GM19193 (cell line): ENCODE measurements around the gene MAP1A.

Source experiments
- POLR2A ChIP-seq: IDR thresholded peaks from 4 replicates; pipeline ENCODE4 v1.6.1; 2011; ENCODE audit not compliant: insufficient read depth, insufficient read length; ENCODE audit errors: extremely low read depth

The MAP1A gene

DNA sequence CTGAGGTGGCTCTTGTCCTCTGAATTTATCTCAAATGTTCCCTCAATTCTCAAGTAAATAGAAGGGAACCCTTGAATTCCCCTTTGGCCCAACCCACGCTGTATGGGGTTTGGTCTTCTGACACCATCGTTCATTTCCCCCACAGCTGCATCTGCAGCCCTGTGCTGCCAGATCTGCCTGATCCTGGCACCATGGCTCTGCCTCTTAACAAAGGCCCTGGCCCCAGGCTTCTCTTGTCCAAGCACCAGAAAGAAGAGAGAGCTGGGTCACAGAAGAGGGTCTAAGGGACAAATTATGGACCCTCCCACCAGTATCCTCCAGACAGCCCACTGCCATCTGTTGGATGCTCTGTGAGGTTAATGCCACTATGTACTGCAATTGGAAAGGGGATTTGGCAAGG, 1.8 kb downstream of the MAP1A start:
- TF ChIP-seq POLR2A: no peak

- TF ChIP-seq POLR2A: no peak
Measured at GRCh38 chr15:43520138-43520537, 2.7 kb downstream of the MAP1A start.

DNA sequence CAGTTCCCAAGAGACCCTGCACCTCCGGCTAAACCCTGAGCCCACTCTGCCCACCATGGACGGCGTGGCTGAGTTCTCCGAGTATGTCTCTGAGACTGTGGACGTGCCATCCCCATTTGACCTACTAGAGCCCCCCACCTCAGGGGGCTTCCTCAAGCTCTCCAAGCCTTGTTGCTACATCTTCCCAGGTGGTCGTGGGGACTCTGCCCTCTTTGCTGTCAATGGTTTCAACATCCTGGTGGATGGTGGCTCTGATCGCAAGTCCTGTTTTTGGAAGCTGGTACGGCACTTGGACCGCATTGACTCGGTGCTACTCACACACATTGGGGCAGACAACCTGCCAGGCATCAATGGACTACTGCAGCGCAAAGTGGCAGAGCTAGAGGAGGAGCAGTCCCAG, 4.0 kb downstream of the MAP1A start:
- TF ChIP-seq POLR2A: no peak

DNA sequence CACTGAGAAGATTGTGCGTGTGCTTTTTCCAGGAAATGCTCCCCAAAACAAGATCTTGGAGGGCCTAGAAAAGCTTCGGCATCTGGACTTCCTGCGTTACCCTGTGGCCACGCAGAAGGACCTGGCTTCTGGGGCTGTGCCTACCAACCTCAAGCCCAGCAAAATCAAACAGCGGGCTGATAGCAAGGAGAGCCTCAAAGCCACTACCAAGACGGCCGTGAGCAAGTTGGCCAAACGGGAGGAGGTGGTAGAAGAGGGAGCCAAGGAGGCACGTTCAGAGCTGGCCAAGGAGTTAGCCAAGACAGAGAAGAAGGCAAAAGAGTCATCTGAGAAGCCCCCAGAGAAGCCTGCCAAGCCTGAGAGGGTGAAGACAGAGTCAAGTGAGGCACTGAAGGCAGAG, 4.8 kb downstream of the MAP1A start:
- no peak for TF ChIP-seq POLR2A

GRCh38 chr15:43523646-43524045, 6.2 kb downstream of the MAP1A start:
- TF ChIP-seq POLR2A: no peak

GRCh38 chr15:43524254-43524845, 6.9 kb downstream of the MAP1A start:
- no peak for TF ChIP-seq POLR2A

GRCh38 chr15:43525131-43525530, 7.7 kb downstream of the MAP1A start:
- no peak for TF ChIP-seq POLR2A

- TF ChIP-seq POLR2A: no peak
Measured at GRCh38 chr15:43526261-43526930, 9.0 kb downstream of the MAP1A start.

GRCh38 chr15:43527016-43527801, 9.8 kb downstream of the MAP1A start:
- TF ChIP-seq POLR2A: no peak

DNA sequence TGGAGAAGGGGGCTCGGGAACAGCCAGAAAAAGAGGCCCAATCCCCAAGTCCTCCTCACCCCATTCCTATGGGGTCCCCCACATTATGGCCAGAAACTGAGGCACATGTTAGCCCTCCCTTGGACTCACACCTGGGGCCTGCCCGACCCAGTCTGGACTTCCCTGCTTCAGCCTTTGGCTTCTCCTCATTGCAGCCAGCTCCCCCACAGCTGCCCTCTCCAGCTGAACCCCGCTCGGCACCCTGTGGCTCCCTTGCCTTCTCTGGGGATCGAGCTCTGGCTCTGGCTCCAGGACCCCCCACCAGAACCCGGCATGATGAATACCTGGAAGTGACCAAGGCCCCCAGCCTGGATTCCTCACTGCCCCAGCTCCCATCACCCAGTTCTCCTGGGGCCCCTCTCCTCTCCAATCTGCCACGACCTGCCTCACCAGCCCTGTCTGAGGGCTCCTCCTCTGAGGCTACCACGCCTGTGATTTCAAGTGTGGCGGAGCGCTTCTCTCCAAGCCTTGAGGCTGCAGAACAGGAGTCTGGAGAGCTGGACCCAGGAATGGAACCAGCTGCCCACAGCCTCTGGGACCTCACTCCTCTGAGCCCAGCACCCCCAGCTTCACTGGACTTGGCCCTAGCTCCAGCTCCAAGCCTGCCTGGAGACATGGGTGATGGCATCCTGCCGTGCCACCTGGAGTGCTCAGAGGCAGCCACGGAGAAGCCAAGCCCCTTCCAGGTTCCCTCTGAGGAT, 10.6 kb downstream of the MAP1A start:
- TF ChIP-seq POLR2A: no peak

GRCh38 chr15:43528542-43529007, 11.2 kb downstream of the MAP1A start:
- TF ChIP-seq POLR2A: no peak

GRCh38 chr15:43529141-43529540, 11.7 kb downstream of the MAP1A start:
- no peak for TF ChIP-seq POLR2A

- TF ChIP-seq POLR2A: no peak
Measured at GRCh38 chr15:43529587-43530345, 12.4 kb downstream of the MAP1A start.

- no peak for TF ChIP-seq POLR2A
Measured at GRCh38 chr15:43531018-43531670, 13.7 kb downstream of the MAP1A start.
